ENCODE results near the gene ALAD.
"Not testable (repeated sequence)": the region's sequence is repeated elsewhere in the genome, so short reads cannot be mapped to it uniquely, and the experiment has no call there.

ALAD gene

GRCh38 chr9:113401027-113401792 is at the start of gene ALAD:
Gene ALAD (minus strand): TSS chr9:113401284. CDS start chr9:113393559, 7,725 bp downstream.
- peak; percentile 85 for DNase-seq

GRCh38 chr9:113449376-113449775 is 48.3 kb upstream of the ALAD start:
- DNase-seq, result no peak

GRCh38 chr9:113446323-113446740 is 45.2 kb upstream of the ALAD start:
- DNase-seq, result peak; percentile 1

- DNase-seq, result no peak
Measured at GRCh38 chr9:113444736-113445135, 43.7 kb upstream of the ALAD start.

- DNase-seq, result not testable (repeated sequence)
Measured at GRCh38 chr9:113437716-113438115, 36.6 kb upstream of the ALAD start.

- DNase-seq, result no peak
Measured at GRCh38 chr9:113436728-113437515, 35.8 kb upstream of the ALAD start.

GRCh38 chr9:113431191-113431590 is 30.1 kb upstream of the ALAD start:
- no peak for DNase-seq

- no peak for DNase-seq
Measured at GRCh38 chr9:113428062-113428615, 27.1 kb upstream of the ALAD start.

GRCh38 chr9:113427629-113428028 is 26.5 kb upstream of the ALAD start:
- no peak for DNase-seq

- DNase-seq, result no peak
Measured at GRCh38 chr9:113426701-113427100, 25.6 kb upstream of the ALAD start.

- no peak for DNase-seq
Measured at GRCh38 chr9:113425072-113425471, 24.0 kb upstream of the ALAD start.

GRCh38 chr9:113421726-113422125 is 20.6 kb upstream of the ALAD start:
- no peak for DNase-seq

- no peak for DNase-seq
Measured at GRCh38 chr9:113417370-113417769, 16.3 kb upstream of the ALAD start.

- DNase-seq, result no peak
Measured at GRCh38 chr9:113416149-113416721, 15.2 kb upstream of the ALAD start.

- DNase-seq, result peak; percentile 72
Measured at GRCh38 chr9:113410207-113410864, 9.3 kb upstream of the ALAD start, which contains the start of the genes C9orf43 and POLE3. Gene C9orf43 (plus strand): TSS chr9:113410747. CDS start chr9:113413494, 2,747 bp downstream. Gene POLE3 (minus strand): TSS chr9:113410675. CDS start chr9:113410293, 382 bp downstream.

- no peak for DNase-seq
Measured at GRCh38 chr9:113409883-113410206, 8.8 kb upstream of the ALAD start.

GRCh38 chr9:113409481-113409880 is 8.4 kb upstream of the ALAD start:
- no peak for DNase-seq

GRCh38 chr9:113406873-113407511 is 5.9 kb upstream of the ALAD start:
- not testable (repeated sequence) for DNase-seq

GRCh38 chr9:113406353-113406752 is 5.3 kb upstream of the ALAD start:
- not testable (repeated sequence) for DNase-seq

GRCh38 chr9:113403646-113404045 is 2.6 kb upstream of the ALAD start:
- DNase-seq, result no peak

GRCh38 chr9:113399646-113400200 is 1.4 kb downstream of the ALAD start:
- DNase-seq, result no peak

- DNase-seq, result no peak
Measured at GRCh38 chr9:113398796-113399195, 2.3 kb downstream of the ALAD start.
